ENCODE data around the gene LPP.

LPP gene

GRCh38 chr3:188899881-188900280 is 745.9 kb downstream of the LPP start:
- Histone ChIP-seq H3K36me3 (ENCODE audit: control insufficient read depth, insufficient read depth, low read length) (no peaks in the 10 kb centered on the region), H3K9me3 (ENCODE audit: control insufficient read depth, low read length) (no peaks in the 10 kb centered on the region), H3K4me3 (ENCODE audit: extremely low read depth, insufficient read depth, low read length, poor library complexity, severe bottlenecking) (no peak overlapping the region), H3K27ac (ENCODE audit: low read depth, low read length, severe bottlenecking) (peak overlapping the region; percentile 88), H3K4me1 (ENCODE audit: control insufficient read depth, insufficient read depth, low read length, poor library complexity, severe bottlenecking) (peaks cover 36% of the 10 kb centered on the region)
- 86 to 91% methylated on average over 5 to 6 of the region's 6 CpGs for WGBS, 2 experiments (ENCODE audit: insufficient coverage in 2 of 2)

DNA sequence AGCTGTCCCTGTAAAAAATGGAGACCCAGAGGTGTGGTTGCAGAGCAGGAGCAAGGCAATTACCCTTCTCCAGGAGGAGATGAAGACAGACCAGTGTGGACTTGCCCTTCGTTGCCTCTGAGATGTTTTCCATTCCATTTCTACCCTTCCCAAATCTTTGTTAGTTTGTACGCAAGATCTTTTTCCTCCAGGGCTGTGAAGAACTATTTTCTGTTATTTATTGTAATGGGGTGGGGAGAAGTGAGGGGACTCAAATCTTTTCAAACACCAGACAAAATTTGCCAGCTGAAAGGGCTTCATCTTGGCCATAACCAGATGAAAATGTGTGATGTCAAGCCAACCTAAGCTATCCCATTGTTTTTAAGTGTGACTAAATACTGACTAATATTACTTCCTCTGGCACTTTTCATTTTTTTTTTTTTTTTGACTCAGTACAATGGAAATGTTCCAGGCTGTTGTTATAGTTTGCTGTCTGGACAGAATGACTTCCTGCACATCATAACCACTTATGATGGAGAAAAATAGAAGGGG is 746.5 kb downstream of the LPP start:
- H3K4me3 ChIP-seq (ENCODE audit: extremely low read depth, insufficient read depth, low read length, poor library complexity, severe bottlenecking), result no peak overlapping the region
- 83% methylated on average over 1 of the region's 2 CpGs; no CpG with 5 or more reads in 1 of the 2 experiments for WGBS, 2 experiments (ENCODE audit: insufficient coverage in 2 of 2)
- peaks cover 36% of the 10 kb centered on the region for H3K4me1 ChIP-seq (ENCODE audit: control insufficient read depth, insufficient read depth, low read length, poor library complexity, severe bottlenecking)
- H3K27ac ChIP-seq (ENCODE audit: low read depth, low read length, severe bottlenecking), result peak overlapping the region; percentile 88
- no peaks in the 10 kb centered on the region for H3K36me3 ChIP-seq (ENCODE audit: control insufficient read depth, insufficient read depth, low read length)
- no peaks in the 10 kb centered on the region for H3K9me3 ChIP-seq (ENCODE audit: control insufficient read depth, low read length)

DNA sequence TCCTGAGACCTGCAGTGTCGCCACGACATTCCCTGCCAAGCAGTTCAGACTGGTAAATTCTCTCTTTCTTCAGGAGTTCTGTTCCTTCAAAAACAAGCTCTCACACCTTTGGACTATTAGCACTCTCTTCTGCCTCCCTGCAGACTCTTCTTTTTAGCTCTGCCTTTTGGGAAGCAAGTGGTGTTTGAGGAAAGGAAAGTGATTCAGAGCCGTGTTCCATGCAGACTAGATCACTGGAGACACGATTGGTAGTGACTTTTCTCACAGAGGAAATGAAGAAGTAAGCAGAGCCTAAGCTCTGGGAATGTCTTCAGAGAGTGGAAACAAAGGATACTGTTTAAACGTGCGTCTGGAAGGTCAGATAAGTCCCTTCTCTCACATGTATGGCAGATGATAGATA is 747.2 kb downstream of the LPP start:
- H3K9me3 ChIP-seq (ENCODE audit: control insufficient read depth, low read length), result no peaks in the 10 kb centered on the region
- H3K36me3 ChIP-seq (ENCODE audit: control insufficient read depth, insufficient read depth, low read length), result no peaks in the 10 kb centered on the region
- peaks cover 36% of the 10 kb centered on the region for H3K4me1 ChIP-seq (ENCODE audit: control insufficient read depth, insufficient read depth, low read length, poor library complexity, severe bottlenecking)
- WGBS, 2 experiments (ENCODE audit: insufficient coverage in 2 of 2), result 82 to 88% methylated on average over 6 of the region's 6 CpGs
- peak overlapping the region; percentile 88 for H3K27ac ChIP-seq (ENCODE audit: low read depth, low read length, severe bottlenecking)
- H3K4me3 ChIP-seq (ENCODE audit: extremely low read depth, insufficient read depth, low read length, poor library complexity, severe bottlenecking), result no peak overlapping the region

DNA sequence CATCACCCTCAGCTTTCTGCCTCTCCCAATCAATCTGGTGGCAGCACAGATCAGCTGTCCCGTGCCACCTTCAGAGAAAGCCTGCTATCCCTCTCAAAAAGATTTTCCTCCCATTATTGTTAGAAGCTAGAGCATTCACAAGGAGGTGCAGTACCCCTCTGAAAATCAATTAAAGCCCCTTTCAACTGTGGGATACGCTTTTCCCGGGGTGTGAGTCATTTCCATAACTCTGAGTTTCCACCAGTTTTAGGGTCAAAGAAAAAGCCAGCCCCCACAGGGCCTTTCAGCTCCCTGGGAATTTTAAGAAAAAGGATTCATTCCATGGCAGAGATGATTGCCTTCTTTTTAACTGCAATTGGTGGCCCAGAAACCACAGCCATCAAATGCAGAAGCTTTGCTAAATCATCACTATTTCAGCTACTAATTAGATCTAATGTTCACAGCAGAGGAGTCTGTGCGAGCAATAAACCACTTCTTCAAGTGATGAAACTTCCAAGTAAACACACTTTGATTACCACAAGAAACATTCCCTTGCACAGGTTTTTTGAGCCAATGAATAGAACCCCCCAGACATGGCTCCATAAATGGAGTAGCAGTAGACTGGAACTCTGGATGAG is 747.8 kb downstream of the LPP start:
- 93% methylated on average over 4 of the region's 4 CpGs for WGBS, 2 experiments (ENCODE audit: insufficient coverage in 2 of 2)
- H3K27ac ChIP-seq (ENCODE audit: low read depth, low read length, severe bottlenecking), result peak overlapping the region; percentile 88
- H3K36me3 ChIP-seq (ENCODE audit: control insufficient read depth, insufficient read depth, low read length), result no peaks in the 10 kb centered on the region
- no peak overlapping the region for H3K4me3 ChIP-seq (ENCODE audit: extremely low read depth, insufficient read depth, low read length, poor library complexity, severe bottlenecking)
- H3K9me3 ChIP-seq (ENCODE audit: control insufficient read depth, low read length), result no peaks in the 10 kb centered on the region
- H3K4me1 ChIP-seq (ENCODE audit: control insufficient read depth, insufficient read depth, low read length, poor library complexity, severe bottlenecking), result peaks cover 36% of the 10 kb centered on the region

GRCh38 chr3:188904670-188905069 is 750.7 kb downstream of the LPP start:
- H3K9me3 ChIP-seq (ENCODE audit: control insufficient read depth, low read length), result no peaks in the 10 kb centered on the region
- no peak overlapping the region for H3K4me3 ChIP-seq (ENCODE audit: extremely low read depth, insufficient read depth, low read length, poor library complexity, severe bottlenecking)
- H3K4me1 ChIP-seq (ENCODE audit: control insufficient read depth, insufficient read depth, low read length, poor library complexity, severe bottlenecking), result peaks cover 31% of the 10 kb centered on the region
- no peaks in the 10 kb centered on the region for H3K36me3 ChIP-seq (ENCODE audit: control insufficient read depth, insufficient read depth, low read length)
- no CpG with 5 or more reads among the region's 1 CpG for WGBS, 2 experiments (ENCODE audit: insufficient coverage in 2 of 2)
- no peak overlapping the region for H3K27ac ChIP-seq (ENCODE audit: low read depth, low read length, severe bottlenecking)

- H3K36me3 ChIP-seq (ENCODE audit: control insufficient read depth, insufficient read depth, low read length), result no peaks in the 10 kb centered on the region
- no peak overlapping the region for H3K4me3 ChIP-seq (ENCODE audit: extremely low read depth, insufficient read depth, low read length, poor library complexity, severe bottlenecking)
- peaks cover 22% of the 10 kb centered on the region for H3K4me1 ChIP-seq (ENCODE audit: control insufficient read depth, insufficient read depth, low read length, poor library complexity, severe bottlenecking)
- no peaks in the 10 kb centered on the region for H3K9me3 ChIP-seq (ENCODE audit: control insufficient read depth, low read length)
- H3K27ac ChIP-seq (ENCODE audit: low read depth, low read length, severe bottlenecking), result no peak overlapping the region
- 100% methylated on average over 1 to 2 of the region's 2 CpGs for WGBS, 2 experiments (ENCODE audit: insufficient coverage in 2 of 2)
These were observed 751.6 kb downstream of the LPP start for GRCh38 chr3:188905547-188905946.

DNA sequence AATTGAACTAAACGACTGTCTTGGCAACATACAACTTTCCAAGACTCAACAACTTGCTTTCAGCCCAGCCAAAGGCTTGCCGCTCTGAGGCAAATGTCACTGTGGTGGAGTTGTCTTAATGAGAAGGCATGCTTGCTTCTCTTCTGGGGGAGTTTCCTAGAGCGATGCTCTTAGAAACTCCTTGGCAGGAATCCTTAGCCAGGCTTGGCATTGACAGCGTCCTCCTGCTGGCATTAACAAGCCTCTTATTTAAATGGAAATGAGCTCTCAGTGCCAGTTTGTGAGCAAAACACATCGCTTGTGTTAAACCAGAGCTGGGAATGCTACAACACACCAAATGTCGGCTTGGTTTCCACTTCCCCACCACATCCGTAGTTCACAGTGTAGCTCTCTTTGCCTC is 752.3 kb downstream of the LPP start:
- Histone ChIP-seq H3K9me3 (ENCODE audit: control insufficient read depth, low read length) (no peaks in the 10 kb centered on the region), H3K27ac (ENCODE audit: low read depth, low read length, severe bottlenecking) (no peak overlapping the region), H3K4me1 (ENCODE audit: control insufficient read depth, insufficient read depth, low read length, poor library complexity, severe bottlenecking) (peaks cover 15% of the 10 kb centered on the region), H3K36me3 (ENCODE audit: control insufficient read depth, insufficient read depth, low read length) (no peaks in the 10 kb centered on the region), H3K4me3 (ENCODE audit: extremely low read depth, insufficient read depth, low read length, poor library complexity, severe bottlenecking) (no peak overlapping the region)
- WGBS, 2 experiments (ENCODE audit: insufficient coverage in 2 of 2), result 60 to 65% methylated on average over 4 to 5 of the region's 7 CpGs

GRCh38 chr3:188908002-188908850 is 754.3 kb downstream of the LPP start:
- Histone ChIP-seq H3K4me3 (ENCODE audit: extremely low read depth, insufficient read depth, low read length, poor library complexity, severe bottlenecking) (no peak overlapping the region), H3K36me3 (ENCODE audit: control insufficient read depth, insufficient read depth, low read length) (no peaks in the 10 kb centered on the region), H3K9me3 (ENCODE audit: control insufficient read depth, low read length) (no peaks in the 10 kb centered on the region), H3K4me1 (ENCODE audit: control insufficient read depth, insufficient read depth, low read length, poor library complexity, severe bottlenecking) (peaks cover 5% of the 10 kb centered on the region), H3K27ac (ENCODE audit: low read depth, low read length, severe bottlenecking) (no peak overlapping the region)
- WGBS, 2 experiments (ENCODE audit: insufficient coverage in 2 of 2), result 86 to 93% methylated on average over 3 to 4 of the region's 5 CpGs

GRCh38 chr3:188911026-188911850 is 757.3 kb downstream of the LPP start:
- H3K4me3 ChIP-seq (ENCODE audit: extremely low read depth, insufficient read depth, low read length, poor library complexity, severe bottlenecking), result no peak overlapping the region
- H3K9me3 ChIP-seq (ENCODE audit: control insufficient read depth, low read length), result peaks cover 3% of the 10 kb centered on the region
- 95 to 100% methylated on average over 2 to 7 of the region's 8 CpGs for WGBS, 2 experiments (ENCODE audit: insufficient coverage in 2 of 2)
- H3K36me3 ChIP-seq (ENCODE audit: control insufficient read depth, insufficient read depth, low read length), result no peaks in the 10 kb centered on the region
- H3K27ac ChIP-seq (ENCODE audit: low read depth, low read length, severe bottlenecking), result no peak overlapping the region
- peaks cover 5% of the 10 kb centered on the region for H3K4me1 ChIP-seq (ENCODE audit: control insufficient read depth, insufficient read depth, low read length, poor library complexity, severe bottlenecking)

GRCh38 chr3:188913084-188913483 is 759.1 kb downstream of the LPP start:
- Histone ChIP-seq H3K27ac (ENCODE audit: low read depth, low read length, severe bottlenecking) (no peak overlapping the region), H3K4me3 (ENCODE audit: extremely low read depth, insufficient read depth, low read length, poor library complexity, severe bottlenecking) (no peak overlapping the region)
- WGBS, 2 experiments (ENCODE audit: insufficient coverage in 2 of 2), result 90 to 100% methylated on average over 2 of the region's 2 CpGs

More at GRCh38 chr3:188913084-188913483, 759.1 kb downstream of the LPP start:
- Histone ChIP-seq H3K9me3 (ENCODE audit: control insufficient read depth, low read length) (peaks cover 3% of the 10 kb centered on the region), H3K36me3 (ENCODE audit: control insufficient read depth, insufficient read depth, low read length) (no peaks in the 10 kb centered on the region), H3K4me1 (ENCODE audit: control insufficient read depth, insufficient read depth, low read length, poor library complexity, severe bottlenecking) (peaks cover 21% of the 10 kb centered on the region)

Measured in mesodermal cell (in vitro differentiated cells).